ENCODE measurements around the gene MYH3. TPM values are rescaled to one million over a fixed set of nuclear protein-coding genes. Genes with fewer than 3 reads are reported as not detected.

The MYH3 gene
- polyA plus RNA-seq, 1 donor from 2014 or later = 0.74 TPM

DNA sequence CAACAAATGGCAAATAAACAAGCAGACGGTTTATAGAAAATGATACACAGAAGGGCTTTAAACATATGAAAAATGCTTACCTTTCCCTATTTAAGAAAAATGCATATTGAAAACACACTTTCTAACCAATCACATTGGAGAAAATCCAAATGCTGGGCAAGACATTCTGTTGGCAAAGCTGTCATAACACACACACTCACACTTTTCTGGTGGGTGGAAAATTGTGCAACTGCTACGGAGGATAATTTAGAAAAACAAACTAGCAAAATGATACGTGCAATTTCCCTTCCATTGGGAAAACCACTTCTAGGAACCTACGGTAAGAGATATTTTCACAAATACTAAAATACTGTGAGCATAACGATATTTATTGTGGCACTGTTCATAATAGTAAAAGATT, 9.8 kb upstream of the MYH3 start:
- Histone ChIP-seq H3K36me3 (ENCODE audit: insufficient read depth, low read length) (no peaks in the 10 kb centered on the region), H3K4me3 (ENCODE audit: low read length) (no peak overlapping the region), H3F3A (ENCODE audit: insufficient read depth, low read length, poor library complexity, severe bottlenecking) (no peaks in the 10 kb centered on the region), H3K4me2 (ENCODE audit: low read length) (no peak overlapping the region), H3K9me2 (ENCODE audit: insufficient read depth, low read length) (no peaks in the 10 kb centered on the region), H3K9me3 (ENCODE audit: low read length) (no peaks in the 10 kb centered on the region), H3K9ac (ENCODE audit: low read length) (no peak overlapping the region), H3K79me2 (replicated peaks; ENCODE audit: insufficient read depth, low read length) (no peaks in the 10 kb centered on the region), H3K27me3 (ENCODE audit: insufficient read depth, low read depth, low read length) (no peaks in the 10 kb centered on the region), H3K27ac (ENCODE audit: low read length) (no peak overlapping the region), H4K20me1 (ENCODE audit: insufficient read depth) (no peaks in the 10 kb centered on the region), H2AFZ (ENCODE audit: low read depth, low read length) (no peak overlapping the region)
- TF ChIP-seq TAF1 (IDR thresholded peaks at IDR 0.05; ENCODE audit: low read depth) (no peak), SMC3 (conservative IDR thresholded peaks at IDR 0.05; ENCODE audit: poor library complexity) (no peak), EZH2 (IDR thresholded peaks at IDR 0.05; ENCODE audit: borderline replicate concordance, insufficient read depth, low read length, poor library complexity, severe bottlenecking) (no peak), EP300 (conservative IDR thresholded peaks at IDR 0.05; ENCODE audit: poor library complexity, severe bottlenecking) (no peak), MXI1 (conservative IDR thresholded peaks at IDR 0.05; ENCODE audit: poor library complexity, severe bottlenecking) (no peak), RAD21 (conservative IDR thresholded peaks at IDR 0.05) (no peak)
- TF ChIP-seq, protein P1, sequence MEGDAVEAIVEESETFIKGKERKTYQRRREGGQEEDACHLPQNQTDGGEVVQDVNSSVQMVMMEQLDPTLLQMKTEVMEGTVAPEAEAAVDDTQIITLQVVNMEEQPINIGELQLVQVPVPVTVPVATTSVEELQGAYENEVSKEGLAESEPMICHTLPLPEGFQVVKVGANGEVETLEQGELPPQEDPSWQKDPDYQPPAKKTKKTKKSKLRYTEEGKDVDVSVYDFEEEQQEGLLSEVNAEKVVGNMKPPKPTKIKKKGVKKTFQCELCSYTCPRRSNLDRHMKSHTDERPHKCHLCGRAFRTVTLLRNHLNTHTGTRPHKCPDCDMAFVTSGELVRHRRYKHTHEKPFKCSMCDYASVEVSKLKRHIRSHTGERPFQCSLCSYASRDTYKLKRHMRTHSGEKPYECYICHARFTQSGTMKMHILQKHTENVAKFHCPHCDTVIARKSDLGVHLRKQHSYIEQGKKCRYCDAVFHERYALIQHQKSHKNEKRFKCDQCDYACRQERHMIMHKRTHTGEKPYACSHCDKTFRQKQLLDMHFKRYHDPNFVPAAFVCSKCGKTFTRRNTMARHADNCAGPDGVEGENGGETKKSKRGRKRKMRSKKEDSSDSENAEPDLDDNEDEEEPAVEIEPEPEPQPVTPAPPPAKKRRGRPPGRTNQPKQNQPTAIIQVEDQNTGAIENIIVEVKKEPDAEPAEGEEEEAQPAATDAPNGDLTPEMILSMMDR (IDR thresholded peaks at IDR 0.05; ENCODE audit: poor library complexity, severe bottlenecking) = no peak

DNA sequence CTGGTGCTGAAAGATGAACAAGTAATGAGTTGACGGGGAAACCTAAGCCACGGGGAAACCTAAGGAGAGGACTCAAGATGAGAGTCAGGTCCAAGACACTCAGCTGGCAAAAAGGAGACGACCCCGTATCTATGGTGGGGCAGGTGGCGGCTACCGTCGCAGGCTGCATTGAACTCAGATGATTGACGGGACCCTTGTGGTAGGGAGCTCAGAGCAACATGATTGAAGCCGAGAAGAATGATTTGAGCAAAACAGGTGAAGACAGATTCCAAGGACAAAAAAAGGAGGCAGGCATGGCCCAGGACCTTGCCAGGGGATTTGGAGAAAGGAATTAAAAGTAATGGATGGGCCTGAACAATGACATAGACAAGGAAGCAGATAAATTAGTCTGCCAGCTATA, 7.5 kb upstream of the MYH3 start:
- H3K9me3 ChIP-seq (ENCODE audit: low read length) = no peaks in the 10 kb centered on the region
- no peak overlapping the region for H3K27ac ChIP-seq (ENCODE audit: low read length)
- H3K27me3 ChIP-seq (ENCODE audit: insufficient read depth, low read depth, low read length) = no peaks in the 10 kb centered on the region
- no peak overlapping the region for H3K4me3 ChIP-seq (ENCODE audit: low read length)
- H3K9ac ChIP-seq (ENCODE audit: low read length) = no peak overlapping the region
- H3K36me3 ChIP-seq (ENCODE audit: insufficient read depth, low read length) = no peaks in the 10 kb centered on the region
- no peaks in the 10 kb centered on the region for H3K79me2 ChIP-seq (replicated peaks; ENCODE audit: insufficient read depth, low read length)
- H4K20me1 ChIP-seq (ENCODE audit: insufficient read depth) = no peaks in the 10 kb centered on the region
- H2AFZ ChIP-seq (ENCODE audit: low read depth, low read length) = no peak overlapping the region
- H3K9me2 ChIP-seq (ENCODE audit: insufficient read depth, low read length) = no peaks in the 10 kb centered on the region
- TF ChIP-seq, protein P1 (IDR thresholded peaks at IDR 0.05; ENCODE audit: poor library complexity, severe bottlenecking) = no peak
- no peak overlapping the region for H3K4me2 ChIP-seq (ENCODE audit: low read length)
- H3F3A ChIP-seq (ENCODE audit: insufficient read depth, low read length, poor library complexity, severe bottlenecking) = no peaks in the 10 kb centered on the region

DNA sequence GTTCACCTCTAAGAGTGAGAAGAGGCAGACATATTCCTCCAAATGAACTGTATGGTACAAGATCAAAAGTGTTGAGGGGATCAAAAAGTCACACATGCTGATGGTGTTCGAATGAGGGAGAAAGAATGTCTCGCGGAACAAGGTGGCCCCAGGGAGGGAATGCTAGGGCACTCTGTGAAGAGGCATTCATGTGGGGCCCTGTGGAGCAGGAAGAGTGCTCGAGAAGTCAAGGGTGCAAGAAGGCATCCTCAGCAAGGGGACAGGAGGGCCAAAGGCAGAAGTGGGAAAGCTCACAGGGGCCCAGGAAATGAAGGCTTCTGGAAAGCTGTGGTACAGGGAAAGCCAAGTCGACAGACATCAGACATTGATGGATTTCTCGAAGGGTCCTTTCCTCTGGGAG, 6.1 kb upstream of the MYH3 start:
- TF ChIP-seq EZH2 (IDR thresholded peaks at IDR 0.05; ENCODE audit: borderline replicate concordance, insufficient read depth, low read length, poor library complexity, severe bottlenecking) = no peak
- no peak for TF ChIP-seq POLR2AphosphoS5 (IDR thresholded peaks at IDR 0.05)
- TF ChIP-seq MXI1 (conservative IDR thresholded peaks at IDR 0.05; ENCODE audit: poor library complexity, severe bottlenecking) = no peak
- no peak for TF ChIP-seq SMC3 (conservative IDR thresholded peaks at IDR 0.05; ENCODE audit: poor library complexity)
- TF ChIP-seq RAD21 (conservative IDR thresholded peaks at IDR 0.05) = no peak
- TF ChIP-seq TAF1 (IDR thresholded peaks at IDR 0.05; ENCODE audit: low read depth) = no peak
- TF ChIP-seq, protein P2, sequence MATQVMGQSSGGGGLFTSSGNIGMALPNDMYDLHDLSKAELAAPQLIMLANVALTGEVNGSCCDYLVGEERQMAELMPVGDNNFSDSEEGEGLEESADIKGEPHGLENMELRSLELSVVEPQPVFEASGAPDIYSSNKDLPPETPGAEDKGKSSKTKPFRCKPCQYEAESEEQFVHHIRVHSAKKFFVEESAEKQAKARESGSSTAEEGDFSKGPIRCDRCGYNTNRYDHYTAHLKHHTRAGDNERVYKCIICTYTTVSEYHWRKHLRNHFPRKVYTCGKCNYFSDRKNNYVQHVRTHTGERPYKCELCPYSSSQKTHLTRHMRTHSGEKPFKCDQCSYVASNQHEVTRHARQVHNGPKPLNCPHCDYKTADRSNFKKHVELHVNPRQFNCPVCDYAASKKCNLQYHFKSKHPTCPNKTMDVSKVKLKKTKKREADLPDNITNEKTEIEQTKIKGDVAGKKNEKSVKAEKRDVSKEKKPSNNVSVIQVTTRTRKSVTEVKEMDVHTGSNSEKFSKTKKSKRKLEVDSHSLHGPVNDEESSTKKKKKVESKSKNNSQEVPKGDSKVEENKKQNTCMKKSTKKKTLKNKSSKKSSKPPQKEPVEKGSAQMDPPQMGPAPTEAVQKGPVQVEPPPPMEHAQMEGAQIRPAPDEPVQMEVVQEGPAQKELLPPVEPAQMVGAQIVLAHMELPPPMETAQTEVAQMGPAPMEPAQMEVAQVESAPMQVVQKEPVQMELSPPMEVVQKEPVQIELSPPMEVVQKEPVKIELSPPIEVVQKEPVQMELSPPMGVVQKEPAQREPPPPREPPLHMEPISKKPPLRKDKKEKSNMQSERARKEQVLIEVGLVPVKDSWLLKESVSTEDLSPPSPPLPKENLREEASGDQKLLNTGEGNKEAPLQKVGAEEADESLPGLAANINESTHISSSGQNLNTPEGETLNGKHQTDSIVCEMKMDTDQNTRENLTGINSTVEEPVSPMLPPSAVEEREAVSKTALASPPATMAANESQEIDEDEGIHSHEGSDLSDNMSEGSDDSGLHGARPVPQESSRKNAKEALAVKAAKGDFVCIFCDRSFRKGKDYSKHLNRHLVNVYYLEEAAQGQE (IDR thresholded peaks at IDR 0.05; ENCODE audit: borderline replicate concordance) = no peak
- TF ChIP-seq EP300 (conservative IDR thresholded peaks at IDR 0.05; ENCODE audit: poor library complexity, severe bottlenecking) = no peak
- TF ChIP-seq, protein P1 (IDR thresholded peaks at IDR 0.05; ENCODE audit: poor library complexity, severe bottlenecking) = no peak
- Histone ChIP-seq H3K9me3 (ENCODE audit: low read length) (no peaks in the 10 kb centered on the region), H3K4me3 (ENCODE audit: low read length) (no peak overlapping the region), H3K79me2 (replicated peaks; ENCODE audit: insufficient read depth, low read length) (no peaks in the 10 kb centered on the region), H3K36me3 (ENCODE audit: insufficient read depth, low read length) (no peaks in the 10 kb centered on the region), H4K20me1 (ENCODE audit: insufficient read depth) (no peaks in the 10 kb centered on the region), H3K4me2 (ENCODE audit: low read length) (no peak overlapping the region), H3K9me2 (ENCODE audit: insufficient read depth, low read length) (no peaks in the 10 kb centered on the region), H2AFZ (ENCODE audit: low read depth, low read length) (no peak overlapping the region), H3F3A (ENCODE audit: insufficient read depth, low read length, poor library complexity, severe bottlenecking) (no peaks in the 10 kb centered on the region), H3K27me3 (ENCODE audit: insufficient read depth, low read depth, low read length) (no peaks in the 10 kb centered on the region), H3K9ac (ENCODE audit: low read length) (no peak overlapping the region), H3K27ac (ENCODE audit: low read length) (no peak overlapping the region)

Data from neural cell (in vitro differentiated cells).